ENCODE measurements around the gene BBOF1.

The BBOF1 gene

GRCh38 chr14:74105381-74105780 is 86.2 kb downstream of the BBOF1 start:
- FAIRE-seq = no peak

- FAIRE-seq = no peak
Measured at GRCh38 chr14:74109369-74109768, 90.2 kb downstream of the BBOF1 start.

- peak; percentile 99 for FAIRE-seq
Measured at GRCh38 chr14:74111395-74112216, 92.5 kb downstream of the BBOF1 start.

Data from islet of Langerhans (tissue), 1 donor.